ENCODE results near the gene STK39.

The STK39 gene

DNA sequence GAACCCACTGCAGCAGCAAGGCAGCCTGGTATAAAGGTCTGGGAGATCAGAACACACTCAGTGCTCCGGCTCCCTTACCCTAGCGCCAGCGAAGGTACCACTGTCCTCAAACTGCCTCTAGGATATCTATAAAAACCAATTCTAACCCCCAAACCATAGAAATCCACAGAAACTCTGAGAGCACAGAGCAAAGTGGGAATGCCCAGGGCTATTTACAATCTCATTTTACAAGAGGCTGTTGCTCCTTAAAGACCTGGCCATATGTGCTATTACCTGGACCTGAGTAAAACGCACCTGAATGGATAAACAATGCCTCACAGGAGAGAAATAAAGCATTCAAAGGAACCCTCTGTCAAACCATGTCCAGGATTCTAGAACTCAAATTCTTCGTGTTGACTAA lies 4.3 kb downstream of the STK39 start:
- DNase-seq (ENCODE audit: low spot score): no peak

GRCh38 chr2:168241746-168242145 lies 5.6 kb downstream of the STK39 start:
- DNase-seq (ENCODE audit: low spot score): no peak

DNA sequence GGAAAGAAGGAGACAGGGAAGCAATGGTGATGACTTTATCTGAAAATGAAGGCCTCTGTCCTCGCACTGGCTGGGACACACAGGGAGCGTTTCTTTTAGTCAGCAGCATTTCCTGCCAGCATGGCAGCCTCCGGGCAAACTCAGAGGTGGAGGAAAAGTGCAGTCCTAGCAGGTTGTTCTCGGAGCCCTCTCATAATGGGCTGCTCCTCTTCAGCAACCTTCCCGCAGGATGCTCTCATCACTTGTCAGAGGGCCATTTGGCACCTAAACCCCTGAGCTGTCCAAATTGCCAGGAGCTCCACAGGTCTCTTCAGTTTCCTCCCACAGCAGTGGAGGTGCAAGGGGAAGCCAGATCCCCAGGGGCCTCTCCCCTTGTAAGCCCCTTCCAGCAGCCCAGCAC lies 6.2 kb downstream of the STK39 start:
- no peak for DNase-seq (ENCODE audit: low spot score)

GRCh38 chr2:168239281-168239680 lies 8.1 kb downstream of the STK39 start:
- no peak for DNase-seq (ENCODE audit: low spot score)

GRCh38 chr2:168237741-168238140 lies 9.7 kb downstream of the STK39 start:
- DNase-seq (ENCODE audit: low spot score): no peak

GRCh38 chr2:168234407-168235085 lies 12.8 kb downstream of the STK39 start:
- no peak for DNase-seq (ENCODE audit: low spot score)

- no peak for DNase-seq (ENCODE audit: low spot score)
These were observed 13.5 kb downstream of the STK39 start for GRCh38 chr2:168233726-168234406.

DNA sequence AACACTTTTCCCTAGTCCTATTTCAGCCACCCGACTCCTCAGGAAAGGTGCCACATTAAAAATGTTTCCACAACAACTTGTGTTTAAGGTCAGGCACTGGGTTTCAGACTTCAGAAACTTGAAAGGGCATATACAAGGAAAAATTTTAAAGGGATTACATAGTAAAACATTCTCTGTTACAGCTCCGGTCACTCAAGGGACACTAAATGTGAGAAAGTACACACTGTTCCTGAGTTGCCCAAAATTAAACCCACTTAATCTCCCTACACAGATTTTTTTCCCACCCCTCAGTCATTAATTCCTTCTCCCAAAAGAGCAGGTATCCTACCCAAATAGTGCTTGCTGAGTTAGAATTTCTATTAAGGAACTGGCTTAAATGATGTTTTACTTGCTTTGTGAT lies 14.2 kb downstream of the STK39 start:
- no peak for DNase-seq (ENCODE audit: low spot score)

- no peak for DNase-seq (ENCODE audit: low spot score)
These were observed 15.7 kb downstream of the STK39 start for GRCh38 chr2:168231609-168232241.

GRCh38 chr2:168230389-168230788 lies 17.0 kb downstream of the STK39 start:
- DNase-seq (ENCODE audit: low spot score): no peak

DNA sequence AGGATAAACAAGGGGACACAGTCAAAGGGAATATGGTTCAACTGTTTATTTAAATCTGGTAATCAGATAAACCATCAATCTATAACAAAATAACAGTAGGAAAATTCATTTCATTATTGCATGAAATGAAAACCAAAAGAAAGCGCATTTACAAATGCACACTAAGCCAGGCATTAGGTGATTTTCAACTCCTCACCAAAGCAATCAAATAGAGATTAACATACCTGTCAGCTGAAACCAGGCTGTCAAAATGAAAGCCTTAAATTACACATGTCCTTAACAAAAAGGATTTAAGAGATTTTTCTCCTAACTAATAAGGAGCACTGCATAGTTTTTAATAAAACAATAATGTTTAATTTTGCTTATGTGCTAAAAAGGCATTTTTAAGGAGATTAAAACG lies 23.0 kb downstream of the STK39 start:
- DNase-seq (ENCODE audit: low spot score): no peak

- no peak for DNase-seq (ENCODE audit: low spot score)
These were observed 25.3 kb downstream of the STK39 start for GRCh38 chr2:168222088-168222487.

DNA sequence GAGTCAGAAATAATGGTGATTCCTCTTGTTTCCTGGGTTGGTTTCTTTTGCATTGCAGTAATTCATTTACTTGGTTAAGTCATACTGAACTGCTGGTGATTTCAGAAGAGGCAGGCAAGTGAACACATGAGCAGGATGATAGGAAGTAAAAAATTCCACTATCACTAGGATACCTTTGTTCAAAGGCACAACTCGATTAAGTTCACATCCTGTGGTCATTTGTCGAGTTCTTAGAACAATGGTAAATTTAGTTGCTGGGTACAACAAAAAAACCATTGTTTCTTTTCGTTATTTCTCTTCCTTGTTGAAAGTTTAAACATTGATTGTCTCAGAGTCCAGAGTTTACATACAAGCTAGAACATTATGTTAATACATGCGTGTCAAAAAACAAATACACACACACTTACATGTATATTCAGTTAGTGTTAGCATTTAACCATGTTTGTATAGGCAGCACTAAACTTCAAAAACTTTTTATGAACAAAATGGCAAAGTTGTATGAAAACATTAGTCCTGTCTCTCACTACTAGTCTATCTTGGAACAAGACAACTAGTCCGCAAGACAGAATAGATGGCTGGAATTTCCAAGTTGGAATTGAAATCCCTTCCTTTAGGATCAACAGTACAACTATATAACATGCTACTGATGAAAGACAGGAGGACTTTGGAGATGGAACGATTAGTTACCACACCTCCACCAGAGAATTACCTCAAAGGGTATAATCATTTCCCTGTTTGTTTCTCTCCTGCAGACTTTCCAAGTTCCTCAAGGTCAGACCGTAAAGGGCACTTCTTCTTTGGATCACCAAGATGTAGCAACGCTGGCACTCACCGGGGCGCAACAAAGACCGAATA lies 26.2 kb downstream of the STK39 start:
- DNase-seq (ENCODE audit: low spot score): no peak

DNA sequence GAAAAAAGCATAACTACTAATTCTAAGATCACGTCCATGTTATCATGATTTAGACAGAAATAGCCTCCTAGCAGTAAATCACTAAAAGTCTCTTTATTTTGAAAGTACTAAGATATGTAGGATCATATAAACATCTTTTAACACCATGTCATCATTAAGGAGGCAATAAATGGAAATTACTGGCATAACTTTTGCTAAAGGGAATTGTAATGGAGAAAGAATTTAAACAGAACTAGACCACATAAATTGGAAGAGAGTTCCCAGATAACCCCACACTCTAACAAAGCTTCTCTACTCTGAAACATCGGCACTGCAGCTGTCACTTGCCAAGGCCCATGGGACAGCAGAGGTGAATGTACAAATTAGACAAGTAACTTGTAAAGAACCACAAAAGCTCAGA lies 29.5 kb downstream of the STK39 start:
- DNase-seq (ENCODE audit: low spot score): no peak

DNA sequence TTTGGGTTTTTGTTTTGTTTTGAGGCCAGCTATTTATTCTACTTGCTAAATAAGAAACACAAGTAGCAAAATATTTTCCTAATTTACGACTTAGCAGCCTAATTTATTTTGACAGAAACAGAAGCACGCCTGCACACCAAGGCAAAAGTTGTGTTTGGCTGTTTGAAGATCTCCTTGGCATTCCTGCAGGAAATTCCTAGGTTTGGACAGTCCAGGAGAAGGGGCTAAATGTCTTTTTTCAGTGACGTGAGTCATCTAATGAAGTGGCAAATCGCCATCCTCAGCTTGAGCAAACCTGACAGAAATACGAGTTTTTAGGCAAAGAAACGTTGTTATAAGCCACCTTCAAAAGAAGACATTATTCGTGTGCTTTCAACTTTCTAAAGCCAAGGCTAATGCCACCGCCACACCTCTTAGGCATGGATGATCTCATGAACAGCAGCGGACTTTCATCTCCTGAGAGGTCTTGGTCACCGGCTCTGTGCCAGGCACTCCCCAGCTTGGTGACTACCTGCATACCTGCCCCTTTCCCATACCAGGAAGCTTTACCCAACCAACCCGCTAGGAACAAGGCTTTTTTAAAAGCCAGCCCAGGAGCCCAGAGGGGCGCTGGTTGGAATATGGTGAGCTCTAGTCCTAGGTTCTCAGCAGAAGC lies 30.9 kb downstream of the STK39 start:
- DNase-seq (ENCODE audit: low spot score): no peak

DNA sequence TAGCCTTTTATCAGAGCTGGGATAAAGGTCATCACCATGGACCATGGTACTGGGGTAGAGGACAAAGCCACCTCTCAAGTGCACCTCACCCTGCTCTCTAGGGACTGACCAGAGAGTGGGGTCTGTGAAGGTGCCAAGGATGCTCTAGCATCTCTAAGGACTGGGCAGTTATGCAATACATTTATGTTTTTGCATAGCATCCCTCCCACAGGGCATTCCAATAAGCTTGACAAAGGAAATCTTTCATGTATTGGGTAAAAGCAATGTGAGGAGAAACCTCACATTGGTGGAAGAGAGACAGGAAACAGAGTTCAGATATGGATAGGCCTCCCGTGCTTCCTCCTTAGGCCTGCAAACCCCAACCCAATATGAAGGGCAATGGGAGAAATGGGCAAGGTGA lies 31.6 kb downstream of the STK39 start:
- no peak for DNase-seq (ENCODE audit: low spot score)

GRCh38 chr2:168212866-168213265 lies 34.5 kb downstream of the STK39 start:
- DNase-seq (ENCODE audit: low spot score): peak; percentile 68

- DNase-seq (ENCODE audit: low spot score): no peak
These were observed 35.2 kb downstream of the STK39 start for GRCh38 chr2:168212167-168212566.

GRCh38 chr2:168211664-168212163 lies 35.7 kb downstream of the STK39 start:
- no peak for DNase-seq (ENCODE audit: low spot score)

DNA sequence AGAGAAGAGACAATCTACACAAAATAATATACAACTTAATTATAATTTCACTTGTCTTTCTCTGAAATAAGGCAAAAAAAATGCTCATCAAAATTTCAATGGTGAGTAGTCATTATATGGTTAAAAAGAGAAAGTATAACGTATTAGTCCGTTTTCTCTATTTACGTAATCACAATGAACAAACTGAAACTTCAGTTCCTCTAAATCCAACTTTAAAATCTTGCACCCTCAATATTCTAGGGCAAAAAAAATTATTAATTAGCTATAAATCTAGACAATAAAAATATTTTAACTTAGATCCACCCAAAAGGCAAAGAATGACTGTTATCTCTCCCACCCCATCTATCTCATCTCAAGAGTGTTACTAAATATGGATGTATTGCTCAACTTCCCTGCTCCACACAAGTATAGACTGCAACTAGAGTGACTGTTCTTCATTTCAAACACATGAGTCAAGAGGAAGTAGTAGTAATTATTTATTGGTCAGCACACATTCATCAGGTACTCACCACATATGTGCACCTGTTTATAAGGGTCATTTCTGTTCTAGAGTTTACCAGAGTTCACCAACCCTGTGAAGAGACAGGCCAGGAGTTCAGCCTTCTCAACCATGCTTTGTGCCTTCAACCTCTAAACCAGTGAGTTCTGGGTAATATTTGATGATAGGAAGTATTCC lies 36.4 kb downstream of the STK39 start:
- peak; percentile 98 for DNase-seq (ENCODE audit: low spot score)

DNA sequence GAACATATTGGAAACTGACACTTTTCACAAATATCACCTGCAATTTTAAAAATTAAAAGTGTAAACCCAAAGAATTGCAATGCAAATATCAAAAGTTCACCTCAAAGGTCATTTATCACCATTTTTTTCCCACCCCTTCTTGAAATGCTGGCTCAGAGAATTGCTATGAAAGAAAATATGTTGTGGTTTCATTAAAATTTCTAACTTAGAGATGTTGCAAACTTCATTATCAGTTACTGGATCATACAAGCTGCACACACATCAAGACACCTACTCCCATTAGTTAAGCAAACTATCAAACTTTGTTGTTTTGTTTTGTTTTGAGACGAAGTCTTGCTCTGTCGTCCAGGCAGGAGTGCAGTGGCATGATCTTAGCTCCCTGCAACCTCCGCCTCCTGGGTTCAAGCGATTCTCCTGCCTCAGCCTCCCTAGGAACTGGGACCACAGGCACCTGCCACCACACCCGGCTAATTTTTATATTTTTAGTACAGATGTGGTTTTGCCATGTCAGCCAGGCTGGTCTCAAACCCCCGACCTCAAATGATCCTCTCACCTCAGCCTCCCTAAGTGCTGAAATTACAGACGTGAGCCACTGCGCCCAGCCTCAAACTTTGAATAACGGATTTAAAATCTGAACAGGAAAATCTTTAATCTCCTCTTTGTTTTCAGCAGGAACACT lies 37.0 kb downstream of the STK39 start:
- DNase-seq (ENCODE audit: low spot score): no peak
